Measurements from ENCODE around the gene ASB15. TPM values are rescaled to one million over a fixed set of nuclear protein-coding genes. Genes with fewer than 3 reads are reported as not detected.

ASB15 gene
- polyA plus RNA-seq, 1 donor from 2014 or later, result not detected

DNA sequence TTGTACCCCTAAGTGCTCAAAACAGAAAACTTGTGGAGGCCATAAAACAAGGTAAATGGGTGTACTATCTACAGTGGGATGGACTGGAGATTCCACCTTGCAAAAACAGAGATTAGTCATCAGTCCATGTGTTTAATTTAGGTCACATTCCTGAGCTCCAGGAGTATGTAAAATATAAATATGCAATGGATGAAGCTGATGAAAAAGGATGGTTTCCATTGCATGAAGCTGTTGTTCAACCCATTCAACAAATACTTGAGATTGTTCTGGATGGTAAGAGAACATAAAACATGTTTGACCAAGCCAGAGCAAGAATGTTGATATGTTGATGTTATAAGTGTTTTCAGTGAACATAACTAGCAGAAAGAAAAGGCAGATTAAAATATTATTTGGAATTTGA lies 14.6 kb downstream of the ASB15 start:
- Histone ChIP-seq H3K36me3 (ENCODE audit: insufficient read depth, low read length) (no peaks in the 10 kb centered on the region), H3K4me3 (ENCODE audit: low read length) (no peak overlapping the region), H3K4me2 (ENCODE audit: low read length) (no peak overlapping the region), H3K9me2 (ENCODE audit: insufficient read depth, low read length) (no peaks in the 10 kb centered on the region), H3K9me3 (ENCODE audit: low read length) (no peaks in the 10 kb centered on the region), H3K9ac (ENCODE audit: low read length) (no peak overlapping the region), H3F3A (ENCODE audit: insufficient read depth, low read length, poor library complexity, severe bottlenecking) (no peaks in the 10 kb centered on the region), H3K27me3 (ENCODE audit: insufficient read depth, low read depth, low read length) (no peaks in the 10 kb centered on the region), H3K27ac (ENCODE audit: low read length) (no peak overlapping the region), H2AFZ (ENCODE audit: low read depth, low read length) (no peak overlapping the region), H4K20me1 (ENCODE audit: insufficient read depth) (no peaks in the 10 kb centered on the region), H3K79me2 (replicated peaks; ENCODE audit: insufficient read depth, low read length) (no peaks in the 10 kb centered on the region)
- TF ChIP-seq MXI1 (conservative IDR thresholded peaks at IDR 0.05; ENCODE audit: poor library complexity, severe bottlenecking) (no peak), POLR2AphosphoS5 (IDR thresholded peaks at IDR 0.05) (no peak), CTCF (IDR thresholded peaks at IDR 0.05; ENCODE audit: poor library complexity, severe bottlenecking) (no peak), TAF1 (IDR thresholded peaks at IDR 0.05; ENCODE audit: low read depth) (no peak), EP300 (conservative IDR thresholded peaks at IDR 0.05; ENCODE audit: poor library complexity, severe bottlenecking) (no peak), EZH2 (IDR thresholded peaks at IDR 0.05; ENCODE audit: borderline replicate concordance, insufficient read depth, low read length, poor library complexity, severe bottlenecking) (no peak), RAD21 (conservative IDR thresholded peaks at IDR 0.05) (no peak), SMC3 (conservative IDR thresholded peaks at IDR 0.05; ENCODE audit: poor library complexity) (no peak)
- TF ChIP-seq, protein P1, sequence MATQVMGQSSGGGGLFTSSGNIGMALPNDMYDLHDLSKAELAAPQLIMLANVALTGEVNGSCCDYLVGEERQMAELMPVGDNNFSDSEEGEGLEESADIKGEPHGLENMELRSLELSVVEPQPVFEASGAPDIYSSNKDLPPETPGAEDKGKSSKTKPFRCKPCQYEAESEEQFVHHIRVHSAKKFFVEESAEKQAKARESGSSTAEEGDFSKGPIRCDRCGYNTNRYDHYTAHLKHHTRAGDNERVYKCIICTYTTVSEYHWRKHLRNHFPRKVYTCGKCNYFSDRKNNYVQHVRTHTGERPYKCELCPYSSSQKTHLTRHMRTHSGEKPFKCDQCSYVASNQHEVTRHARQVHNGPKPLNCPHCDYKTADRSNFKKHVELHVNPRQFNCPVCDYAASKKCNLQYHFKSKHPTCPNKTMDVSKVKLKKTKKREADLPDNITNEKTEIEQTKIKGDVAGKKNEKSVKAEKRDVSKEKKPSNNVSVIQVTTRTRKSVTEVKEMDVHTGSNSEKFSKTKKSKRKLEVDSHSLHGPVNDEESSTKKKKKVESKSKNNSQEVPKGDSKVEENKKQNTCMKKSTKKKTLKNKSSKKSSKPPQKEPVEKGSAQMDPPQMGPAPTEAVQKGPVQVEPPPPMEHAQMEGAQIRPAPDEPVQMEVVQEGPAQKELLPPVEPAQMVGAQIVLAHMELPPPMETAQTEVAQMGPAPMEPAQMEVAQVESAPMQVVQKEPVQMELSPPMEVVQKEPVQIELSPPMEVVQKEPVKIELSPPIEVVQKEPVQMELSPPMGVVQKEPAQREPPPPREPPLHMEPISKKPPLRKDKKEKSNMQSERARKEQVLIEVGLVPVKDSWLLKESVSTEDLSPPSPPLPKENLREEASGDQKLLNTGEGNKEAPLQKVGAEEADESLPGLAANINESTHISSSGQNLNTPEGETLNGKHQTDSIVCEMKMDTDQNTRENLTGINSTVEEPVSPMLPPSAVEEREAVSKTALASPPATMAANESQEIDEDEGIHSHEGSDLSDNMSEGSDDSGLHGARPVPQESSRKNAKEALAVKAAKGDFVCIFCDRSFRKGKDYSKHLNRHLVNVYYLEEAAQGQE (IDR thresholded peaks at IDR 0.05; ENCODE audit: borderline replicate concordance), result no peak

DNA sequence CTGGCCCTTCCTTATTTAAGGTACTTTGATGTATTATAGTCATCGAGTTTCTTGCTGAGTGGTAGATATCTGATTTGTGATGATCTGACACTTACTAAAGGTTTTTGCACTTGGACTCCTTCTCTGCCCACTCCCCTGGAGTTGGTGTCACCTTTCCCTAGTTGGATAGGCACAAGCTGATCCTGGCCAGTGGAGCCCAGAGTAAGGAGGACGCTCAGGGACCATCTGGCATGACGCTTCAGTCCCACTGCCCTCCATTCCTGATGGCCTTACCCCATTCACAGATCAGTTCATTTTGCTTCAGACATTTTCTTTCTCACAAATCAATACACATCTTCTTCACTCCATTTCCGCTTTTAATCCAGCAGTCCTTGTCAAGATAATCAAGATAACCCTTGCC lies 20.1 kb downstream of the ASB15 start:
- H3K79me2 ChIP-seq (replicated peaks; ENCODE audit: insufficient read depth, low read length), result no peaks in the 10 kb centered on the region
- no peaks in the 10 kb centered on the region for H3K9me2 ChIP-seq (ENCODE audit: insufficient read depth, low read length)
- no peak overlapping the region for H2AFZ ChIP-seq (ENCODE audit: low read depth, low read length)
- H3K4me2 ChIP-seq (ENCODE audit: low read length), result no peak overlapping the region
- no peaks in the 10 kb centered on the region for H3K9me3 ChIP-seq (ENCODE audit: low read length)
- no peak overlapping the region for H3K27ac ChIP-seq (ENCODE audit: low read length)
- no peak overlapping the region for H3K4me3 ChIP-seq (ENCODE audit: low read length)
- no peaks in the 10 kb centered on the region for H3F3A ChIP-seq (ENCODE audit: insufficient read depth, low read length, poor library complexity, severe bottlenecking)
- TF ChIP-seq EZH2 (IDR thresholded peaks at IDR 0.05; ENCODE audit: borderline replicate concordance, insufficient read depth, low read length, poor library complexity, severe bottlenecking), result no peak
- TF ChIP-seq MXI1 (conservative IDR thresholded peaks at IDR 0.05; ENCODE audit: poor library complexity, severe bottlenecking), result no peak
- no peak for TF ChIP-seq CTCF (IDR thresholded peaks at IDR 0.05; ENCODE audit: poor library complexity, severe bottlenecking)
- no peak for TF ChIP-seq POLR2AphosphoS5 (IDR thresholded peaks at IDR 0.05)
- TF ChIP-seq, protein P1 (IDR thresholded peaks at IDR 0.05; ENCODE audit: borderline replicate concordance), result no peak
- H3K9ac ChIP-seq (ENCODE audit: low read length), result no peak overlapping the region
- H3K27me3 ChIP-seq (ENCODE audit: insufficient read depth, low read depth, low read length), result no peaks in the 10 kb centered on the region
- no peaks in the 10 kb centered on the region for H4K20me1 ChIP-seq (ENCODE audit: insufficient read depth)
- no peaks in the 10 kb centered on the region for H3K36me3 ChIP-seq (ENCODE audit: insufficient read depth, low read length)

All from neural cell (in vitro differentiated cells).